Testis (tissue), 3 donors: ENCODE results near the gene C6orf15. TPM values are rescaled to one million over a fixed set of nuclear protein-coding genes. Genes with fewer than 3 reads are reported as not detected.

ENCODE experiments used
- DNase-seq: peaks from one replicate; pipeline ENCODE4 v3.0.0-alpha.2; 2019
- H3K27ac ChIP-seq, 2 donors: fragments of 200-600 bp; sonication (generic); one replicate each; pipeline ENCODE4 v1.5.1; 2019
- H3K27me3 ChIP-seq: fragments of 200-600 bp; sonication (generic); one replicate; pipeline ENCODE4 v1.5.1; 2019
- H3K36me3 ChIP-seq: fragments of 200-600 bp; sonication (generic); one replicate; pipeline ENCODE4 v1.5.1; 2017; ENCODE audit warnings: low read depth; ENCODE audit errors: missing control alignments
- H3K4me1 ChIP-seq: fragments of 200-600 bp; sonication (generic); one replicate; pipeline ENCODE4 v1.5.1; 2019
- H3K4me3 ChIP-seq, 2 donors: fragments of 200-600 bp; sonication (generic); one replicate each; pipeline ENCODE4 v1.5.1; 2017 to 2019
- H3K9me3 ChIP-seq: fragments of 200-600 bp; sonication (generic); one replicate; pipeline ENCODE4 v1.5.1; 2017
- CTCF ChIP-seq, 3 experiments: fragments of 450-650 bp in 2 of 3; fragments of 200-600 bp in 1 of 3; sonication (generic) in 1 of 3; IDR thresholded peaks; one replicate each; pipeline ENCODE4 v1.5.1; 2016 to 2019; ENCODE audit warnings: antibody characterized with exemption in 3 of 3, mild to moderate bottlenecking in 2 of 3, moderate library complexity in 1 of 3
- POLR2A ChIP-seq: fragments of 450-650 bp; IDR thresholded peaks from one replicate; pipeline ENCODE4 v1.6.1; 2017; ENCODE audit warnings: antibody characterized with exemption, mild to moderate bottlenecking, moderate library complexity
- WGBS, 2 donors: methylation state at CpG; one replicate each; pipeline ENCODE4 v1.1.5; 2018; 5-methylcytosine and 5-hydroxymethylcytosine counted together
- intact Hi-C: fragments of 100-400 bp; cut with DNase I; formaldehyde crosslinking; loops from one replicate; pipeline ENCODE4 v1.15.1; 2023; ENCODE audit warnings: low total_unique reads
- polyA plus RNA-seq: library from polyadenylated mRNA; stranded (reverse); fragments of 350-450 nt; fragmentation: Illumina TruSeq; extraction: RNeasy Lipid Tissue Mini Kit (QIAGEN cat#74804); gene quantifications from one replicate; pipeline ENCODE4 v1.2.3, GENCODE V29; 2014; ENCODE audit warnings: low read depth, low replicate concordance; ENCODE audit not compliant: insufficient read depth
- total RNA-seq, 2 donors: library from RNA; depleted of rRNA; stranded (reverse); fragments of >200 nt; gene quantifications; one replicate each; pipeline ENCODE4 v1.2.3, GENCODE V29; 2016

C6orf15 gene
- total and polyA plus RNA-seq, 3 donors from 2014 or later = not detected

GRCh38 chr6:31115941-31116560 lies 3.7 kb upstream of the C6orf15 start:
- no peak overlapping the region for H3K27ac ChIP-seq

GRCh38 chr6:31114970-31115849 lies 2.8 kb upstream of the C6orf15 start:
- 70 to 72% methylated on average over 9 of the region's 9 CpGs for WGBS, 2 donors
- H3K9me3 ChIP-seq = no peaks in the 10 kb centered on the region
- DNase-seq = no peak
- H3K27ac ChIP-seq = peak overlapping the region in 1 of 2 donors; percentile 19
- peaks cover 16% of the 10 kb centered on the region for H3K4me1 ChIP-seq
- TF ChIP-seq POLR2A = no peak
- no peak for TF ChIP-seq CTCF (IDR thresholded peaks at IDR 0.05)
- no peaks in the 10 kb centered on the region for H3K27me3 ChIP-seq
- intact Hi-C loops = no loop called here
- H3K4me3 ChIP-seq = no peak overlapping the region
- no peaks in the 10 kb centered on the region for H3K36me3 ChIP-seq

More at GRCh38 chr6:31115941-31116560, 3.7 kb upstream of the C6orf15 start:
- H3K36me3 ChIP-seq = no peaks in the 10 kb centered on the region
- H3K4me1 ChIP-seq = peaks cover 16% of the 10 kb centered on the region
- H3K9me3 ChIP-seq = no peaks in the 10 kb centered on the region
- WGBS, 2 donors = 77 to 93% methylated on average over 11 to 12 of the region's 12 CpGs
- no peak for DNase-seq
- no peak overlapping the region for H3K4me3 ChIP-seq
- TF ChIP-seq POLR2A (no peak), CTCF (IDR thresholded peaks at IDR 0.05) (no peak)
- intact Hi-C loops = no loop called here
- H3K27me3 ChIP-seq = no peaks in the 10 kb centered on the region

- intact Hi-C loops = no loop called here
- 29 to 34% methylated on average over 3 of the region's 3 CpGs for WGBS, 2 donors
- Histone ChIP-seq H3K9me3 (no peaks in the 10 kb centered on the region), H3K27ac (peak within 1 kb of the TSS in 1 of 2 donors; percentile 19), H3K27me3 (no peaks in the 10 kb centered on the region), H3K4me1 (peaks cover 16% of the 10 kb centered on the region), H3K4me3 (no peak within 1 kb of the TSS), H3K36me3 (no peaks in the 10 kb centered on the region)
- peak; percentile 80 for DNase-seq
- TF ChIP-seq CTCF (IDR thresholded peaks at IDR 0.05) (no peak), POLR2A (no peak)
Observed at GRCh38 chr6:31114541-31114878, 2.1 kb upstream of the C6orf15 start, which contains the start of gene PSORS1C1. Gene PSORS1C1 (plus strand): TSS chr6:31114800. CDS start chr6:31129633, 14,833 bp downstream.

GRCh38 chr6:31113861-31114540 lies 1.6 kb upstream of the C6orf15 start:
- 64 to 90% methylated on average over 5 to 7 of the region's 7 CpGs for WGBS, 2 donors
- intact Hi-C loops = no loop called here
- Histone ChIP-seq H3K27ac (no peak overlapping the region), H3K4me1 (peaks cover 16% of the 10 kb centered on the region), H3K4me3 (no peak overlapping the region), H3K27me3 (no peaks in the 10 kb centered on the region), H3K36me3 (no peaks in the 10 kb centered on the region), H3K9me3 (no peaks in the 10 kb centered on the region)
- TF ChIP-seq POLR2A = no peak
- TF ChIP-seq CTCF (IDR thresholded peaks at IDR 0.05) = no peak
- no peak for DNase-seq
